NCI-H510A treated with DMSO at 0.1 percent for 48 hours (cell line): ENCODE results near the gene SLCO1C1.
"Not testable (repeated sequence)": the region's sequence is repeated elsewhere in the genome, so short reads cannot be mapped to it uniquely, and the experiment has no call there.

Experiments
- DNase-seq: peaks from one replicate; lab custom pipeline; 2025; lab: John Stamatoyannopoulos, UW

SLCO1C1 gene, protein sequence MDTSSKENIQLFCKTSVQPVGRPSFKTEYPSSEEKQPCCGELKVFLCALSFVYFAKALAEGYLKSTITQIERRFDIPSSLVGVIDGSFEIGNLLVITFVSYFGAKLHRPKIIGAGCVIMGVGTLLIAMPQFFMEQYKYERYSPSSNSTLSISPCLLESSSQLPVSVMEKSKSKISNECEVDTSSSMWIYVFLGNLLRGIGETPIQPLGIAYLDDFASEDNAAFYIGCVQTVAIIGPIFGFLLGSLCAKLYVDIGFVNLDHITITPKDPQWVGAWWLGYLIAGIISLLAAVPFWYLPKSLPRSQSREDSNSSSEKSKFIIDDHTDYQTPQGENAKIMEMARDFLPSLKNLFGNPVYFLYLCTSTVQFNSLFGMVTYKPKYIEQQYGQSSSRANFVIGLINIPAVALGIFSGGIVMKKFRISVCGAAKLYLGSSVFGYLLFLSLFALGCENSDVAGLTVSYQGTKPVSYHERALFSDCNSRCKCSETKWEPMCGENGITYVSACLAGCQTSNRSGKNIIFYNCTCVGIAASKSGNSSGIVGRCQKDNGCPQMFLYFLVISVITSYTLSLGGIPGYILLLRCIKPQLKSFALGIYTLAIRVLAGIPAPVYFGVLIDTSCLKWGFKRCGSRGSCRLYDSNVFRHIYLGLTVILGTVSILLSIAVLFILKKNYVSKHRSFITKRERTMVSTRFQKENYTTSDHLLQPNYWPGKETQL

DNA sequence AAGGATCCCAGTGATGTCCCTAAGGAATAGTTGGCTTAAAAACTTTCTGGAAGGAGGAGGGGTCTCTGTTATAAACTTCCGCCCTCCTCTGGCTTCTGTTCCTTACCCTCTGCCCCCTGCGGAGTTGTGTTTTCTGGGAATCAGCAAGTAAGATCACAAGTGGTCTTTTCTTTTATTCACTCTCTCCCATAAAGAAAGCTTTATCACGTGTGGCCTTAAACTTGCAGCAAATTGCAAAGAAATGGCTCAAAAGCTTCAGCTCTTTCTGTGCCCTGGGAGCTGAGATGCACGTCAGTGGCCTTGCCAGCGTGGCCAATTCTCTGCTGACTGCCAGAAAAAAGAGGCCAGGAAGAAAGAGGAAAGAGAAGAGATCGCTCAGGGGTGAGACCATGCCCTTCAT is at the start of gene SLCO1C1:
Gene SLCO1C1, plus strand, starts transcription at position 101 of the 400 bp plus-strand sequence. CDS start 4,245 bp downstream, outside the sequence.
- no peak for DNase-seq

DNA sequence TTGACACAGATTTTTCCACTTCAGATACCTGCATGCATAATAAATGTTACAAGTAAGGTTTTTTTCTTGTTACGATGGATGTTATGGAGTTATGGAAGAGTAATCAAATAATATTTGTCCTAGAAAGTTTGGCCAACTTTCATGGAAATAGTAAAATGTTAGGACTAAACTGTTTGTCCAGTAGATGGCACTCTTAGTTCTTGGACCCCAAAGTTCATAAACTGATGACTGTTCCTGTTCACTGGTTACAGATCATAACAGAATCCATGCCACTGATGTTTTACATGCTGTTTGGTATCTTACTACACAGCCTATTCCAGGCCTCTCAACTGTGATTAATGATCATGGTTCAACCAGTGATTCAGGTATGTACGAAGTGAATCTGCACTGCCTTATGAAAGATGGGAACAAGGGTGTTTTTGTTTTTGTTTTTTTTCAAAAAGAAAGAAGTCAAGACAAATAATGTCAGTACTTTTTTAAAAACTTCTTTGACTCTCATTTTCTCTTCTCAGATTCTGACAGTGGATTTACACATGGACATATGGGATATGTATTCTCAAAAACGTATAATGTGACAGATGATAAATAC is 48.8 kb upstream of the SLCO1C1 start:
- peak; percentile 68 for DNase-seq

GRCh38 chr12:20653871-20654270 is 41.3 kb upstream of the SLCO1C1 start:
- no peak for DNase-seq

DNA sequence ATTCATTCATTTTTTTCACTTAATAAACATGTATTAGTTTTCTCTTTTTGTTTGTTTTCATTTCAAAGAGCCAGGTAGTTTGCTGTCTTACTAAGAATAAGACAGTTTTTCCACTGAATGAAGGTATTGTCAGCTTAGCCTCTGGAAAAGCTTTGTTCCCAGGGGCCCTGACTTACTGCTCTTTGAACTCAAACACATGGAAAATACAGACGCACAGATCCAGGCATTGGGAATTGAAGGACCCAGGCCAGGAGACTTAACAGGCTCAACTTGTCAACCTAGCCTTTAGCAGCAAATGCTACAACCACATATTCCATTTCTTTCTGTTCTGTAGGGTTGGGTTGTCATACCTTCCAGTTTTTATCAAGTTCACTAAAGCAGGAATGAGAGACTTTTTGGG is 38.5 kb upstream of the SLCO1C1 start:
- no peak for DNase-seq

DNA sequence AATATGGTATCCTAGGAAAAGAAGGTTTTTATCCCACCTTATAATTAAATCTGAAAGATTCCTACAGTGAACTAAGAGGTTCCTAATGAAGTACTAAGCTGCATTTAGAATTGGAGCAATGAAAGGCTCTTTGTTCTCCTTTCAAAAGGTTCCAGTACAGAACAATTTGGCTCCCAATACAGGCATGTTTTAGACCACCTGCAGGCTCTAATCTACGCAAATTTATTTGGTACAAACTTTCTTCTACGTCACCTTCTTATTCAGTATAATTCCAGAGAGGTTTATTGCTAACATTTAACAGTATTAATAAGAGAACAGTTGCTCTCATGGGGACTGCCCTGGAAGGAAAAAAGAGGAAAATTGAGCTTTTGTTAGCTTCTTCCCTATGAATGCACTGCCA is 37.6 kb upstream of the SLCO1C1 start:
- no peak for DNase-seq

DNA sequence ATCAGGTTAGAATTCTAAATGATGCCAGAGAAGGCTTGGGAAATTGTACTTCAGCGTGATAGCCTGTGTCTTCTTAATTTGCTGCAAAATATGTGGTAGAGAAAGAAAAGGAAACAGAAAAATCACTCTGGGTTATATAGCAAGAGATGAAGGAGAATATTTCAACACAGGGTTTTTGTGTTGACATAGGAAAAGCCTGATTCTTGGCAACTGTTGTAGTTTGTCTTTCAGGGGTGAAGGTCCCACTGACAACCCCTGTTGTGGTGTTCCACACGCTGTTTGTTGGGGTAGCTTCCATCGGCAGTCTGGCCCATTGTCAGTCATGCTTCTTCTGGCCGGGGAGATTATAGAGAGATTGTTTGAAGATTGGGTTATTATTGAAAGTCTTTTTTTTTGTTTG is 13.8 kb upstream of the SLCO1C1 start:
- no peak for DNase-seq

- no peak for DNase-seq
Measured at GRCh38 chr12:20696181-20696905, 1.2 kb downstream of the SLCO1C1 start.

DNA sequence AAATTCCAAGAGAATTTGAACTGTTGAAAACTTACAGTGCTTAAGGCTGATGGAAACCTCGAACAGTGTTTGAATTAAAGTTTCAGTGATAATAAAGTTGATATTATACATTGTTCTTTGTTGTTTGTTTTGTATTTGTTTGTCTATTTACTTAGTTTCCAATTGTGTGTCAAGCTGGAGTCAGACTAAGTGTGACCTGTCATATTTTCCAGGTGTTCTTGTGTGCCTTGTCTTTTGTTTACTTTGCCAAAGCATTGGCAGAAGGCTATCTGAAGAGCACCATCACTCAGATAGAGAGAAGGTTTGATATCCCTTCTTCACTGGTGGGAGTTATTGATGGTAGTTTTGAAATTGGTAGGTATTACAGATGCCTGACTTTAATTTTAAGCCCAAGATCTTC is 6.0 kb downstream of the SLCO1C1 start:
- DNase-seq, result peak; percentile 84

- no peak for DNase-seq
Measured at GRCh38 chr12:20704860-20705259, 9.7 kb downstream of the SLCO1C1 start.

- no peak for DNase-seq
Measured at GRCh38 chr12:20711846-20712245, 16.7 kb downstream of the SLCO1C1 start.

DNA sequence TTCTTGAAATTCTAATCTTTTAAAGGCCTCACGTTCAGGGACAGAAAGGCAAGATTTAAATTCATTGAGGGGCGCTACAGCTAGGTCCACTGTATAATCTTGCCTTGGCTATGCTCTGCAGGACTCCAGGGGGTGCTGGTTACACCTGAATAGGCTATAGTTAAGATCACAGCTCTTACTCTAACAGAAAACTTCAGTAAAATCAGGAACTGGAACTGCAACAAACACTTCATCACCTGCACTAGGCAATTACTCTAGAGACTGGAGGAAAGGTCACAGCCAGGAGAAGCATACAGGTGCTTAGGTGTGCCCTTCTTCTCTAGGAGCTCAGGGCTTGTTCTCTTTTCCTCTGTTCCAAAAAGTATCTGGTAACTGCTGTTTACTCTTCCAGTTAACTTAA is 20.9 kb downstream of the SLCO1C1 start:
- DNase-seq, result peak; percentile 80

GRCh38 chr12:20716985-20717384 is 21.9 kb downstream of the SLCO1C1 start:
- DNase-seq, result no peak

DNA sequence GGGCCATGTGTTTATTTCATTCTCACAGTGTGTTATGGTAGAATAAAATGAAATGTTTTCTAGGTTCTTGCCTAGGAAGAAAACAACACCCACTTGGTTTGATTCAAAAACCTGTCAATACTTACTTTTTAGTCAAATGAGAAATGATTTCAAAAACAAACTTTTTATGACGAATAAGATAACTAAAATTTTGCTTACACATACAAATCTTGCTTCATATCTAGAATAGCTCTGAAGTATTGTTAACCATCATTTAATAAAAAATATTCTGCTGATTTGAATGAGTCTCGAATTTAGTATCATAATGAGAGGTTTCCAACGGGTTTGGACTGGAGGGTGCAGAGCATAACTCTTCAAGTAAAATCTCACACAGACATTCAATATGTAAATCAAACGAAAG is 23.2 kb downstream of the SLCO1C1 start:
- no peak for DNase-seq

DNA sequence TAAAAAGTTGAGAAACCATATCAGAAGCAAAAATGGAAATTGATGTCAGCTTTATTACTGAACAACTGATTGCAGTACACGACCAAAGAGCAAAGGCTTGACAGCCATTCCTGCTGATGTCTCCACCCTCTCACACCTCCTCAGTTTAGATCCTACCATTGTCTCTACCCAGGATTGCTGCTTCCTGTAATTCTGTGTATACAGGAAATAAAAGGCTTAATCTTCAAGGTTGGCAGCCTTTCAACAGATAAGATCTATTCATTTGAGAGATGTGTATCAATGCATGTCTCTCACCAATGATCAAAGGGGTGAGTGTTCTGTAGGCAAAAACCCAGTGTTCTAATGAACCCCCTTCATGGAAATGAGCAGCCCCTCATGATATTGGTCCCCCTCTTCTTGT is 27.0 kb downstream of the SLCO1C1 start:
- no peak for DNase-seq

- no peak for DNase-seq
Measured at GRCh38 chr12:20731274-20731673, 36.1 kb downstream of the SLCO1C1 start.

DNA sequence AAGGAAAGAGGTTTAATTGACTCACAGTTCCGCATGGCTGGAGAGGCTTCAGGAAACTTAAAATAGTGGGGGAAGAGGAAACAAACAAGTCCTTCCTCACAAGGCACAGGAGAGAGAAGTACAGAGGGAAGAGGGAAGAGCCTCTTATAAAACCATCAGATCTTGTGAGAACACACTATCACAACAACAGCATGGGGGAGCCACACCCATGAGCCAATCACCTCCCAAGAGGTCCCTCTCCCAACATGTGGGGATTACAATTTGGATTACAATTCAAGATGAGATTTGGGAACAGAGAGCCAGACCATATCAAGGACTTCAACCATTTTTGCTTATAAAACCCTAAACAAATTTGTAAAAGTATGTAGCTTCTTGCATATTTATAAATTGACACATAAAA is 45.8 kb downstream of the SLCO1C1 start:
- DNase-seq, result no peak

GRCh38 chr12:20748198-20748597 is 53.1 kb downstream of the SLCO1C1 start:
- DNase-seq, result no peak

GRCh38 chr12:20751046-20751445 is 55.9 kb downstream of the SLCO1C1 start:
- DNase-seq, result no peak

DNA sequence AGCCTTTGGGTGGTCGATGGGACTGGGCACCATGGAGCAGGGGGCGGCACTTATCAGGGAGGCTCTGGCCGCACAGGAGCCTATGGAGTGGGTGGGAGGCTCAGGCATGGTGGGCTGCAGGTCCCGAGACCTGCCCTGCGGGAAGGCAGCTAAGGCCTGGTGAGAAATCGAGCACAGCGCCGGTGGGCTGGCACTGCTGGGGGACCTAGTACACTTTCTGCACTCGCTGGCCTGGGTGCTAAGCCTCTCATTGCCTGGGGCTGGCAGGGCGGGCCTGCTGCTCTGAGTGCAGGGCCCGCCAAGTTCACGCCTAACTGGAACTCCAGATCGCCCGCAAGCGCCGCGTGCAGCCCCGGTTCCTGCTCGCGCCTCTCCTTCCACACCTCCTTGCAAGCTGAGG is 82.3 kb downstream of the SLCO1C1 start:
- DNase-seq, result no peak

DNA sequence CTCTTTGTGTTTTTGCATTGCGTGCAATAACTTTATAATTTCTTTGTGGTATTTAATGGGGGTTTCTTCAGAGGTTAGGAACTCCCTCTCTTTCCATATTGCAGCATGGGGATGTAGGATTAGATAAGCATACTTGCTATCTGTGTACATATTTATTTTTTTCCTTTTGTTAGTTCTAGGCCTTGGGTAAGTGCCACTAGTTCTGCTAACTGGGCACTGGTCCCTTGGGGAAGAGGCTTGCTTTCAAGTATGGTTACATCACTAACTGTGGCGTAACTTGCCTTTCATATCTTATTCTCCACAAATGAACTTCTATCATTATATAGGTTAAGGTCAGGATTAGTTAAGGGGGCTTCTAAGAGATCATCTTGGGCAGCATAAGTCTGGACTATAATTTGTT is 83.8 kb downstream of the SLCO1C1 start:
- DNase-seq, result no peak

- not testable (repeated sequence) for DNase-seq
Measured at GRCh38 chr12:20779971-20780370, 84.8 kb downstream of the SLCO1C1 start.

GRCh38 chr12:20783796-20784357 is 88.7 kb downstream of the SLCO1C1 start:
- DNase-seq, result not testable (repeated sequence)
